ENCODE results near the gene FOXJ1.

DNA sequence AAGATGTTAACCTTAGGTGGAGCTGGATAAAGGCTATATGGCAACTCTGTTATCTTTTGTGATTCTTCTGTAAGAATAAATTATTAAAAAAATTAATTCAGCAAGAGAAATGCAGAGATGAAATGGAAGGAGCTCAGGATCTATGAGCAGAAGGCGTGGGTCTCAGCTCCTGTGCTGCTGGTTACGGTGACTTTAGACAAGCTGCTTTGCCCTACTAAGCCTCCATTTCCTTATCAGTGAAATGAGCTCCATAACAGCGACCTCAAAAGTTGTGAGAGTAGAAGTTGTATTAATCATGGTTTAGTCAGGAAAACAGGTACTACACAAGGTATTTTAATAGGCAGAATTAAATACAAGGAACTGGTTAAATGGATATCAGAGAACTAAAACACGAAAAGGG lies 48.2 kb upstream of the FOXJ1 start:
- TF ChIP-seq, protein P1, sequence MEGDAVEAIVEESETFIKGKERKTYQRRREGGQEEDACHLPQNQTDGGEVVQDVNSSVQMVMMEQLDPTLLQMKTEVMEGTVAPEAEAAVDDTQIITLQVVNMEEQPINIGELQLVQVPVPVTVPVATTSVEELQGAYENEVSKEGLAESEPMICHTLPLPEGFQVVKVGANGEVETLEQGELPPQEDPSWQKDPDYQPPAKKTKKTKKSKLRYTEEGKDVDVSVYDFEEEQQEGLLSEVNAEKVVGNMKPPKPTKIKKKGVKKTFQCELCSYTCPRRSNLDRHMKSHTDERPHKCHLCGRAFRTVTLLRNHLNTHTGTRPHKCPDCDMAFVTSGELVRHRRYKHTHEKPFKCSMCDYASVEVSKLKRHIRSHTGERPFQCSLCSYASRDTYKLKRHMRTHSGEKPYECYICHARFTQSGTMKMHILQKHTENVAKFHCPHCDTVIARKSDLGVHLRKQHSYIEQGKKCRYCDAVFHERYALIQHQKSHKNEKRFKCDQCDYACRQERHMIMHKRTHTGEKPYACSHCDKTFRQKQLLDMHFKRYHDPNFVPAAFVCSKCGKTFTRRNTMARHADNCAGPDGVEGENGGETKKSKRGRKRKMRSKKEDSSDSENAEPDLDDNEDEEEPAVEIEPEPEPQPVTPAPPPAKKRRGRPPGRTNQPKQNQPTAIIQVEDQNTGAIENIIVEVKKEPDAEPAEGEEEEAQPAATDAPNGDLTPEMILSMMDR (IDR thresholded peaks at IDR 0.05), result no peak
- TF ChIP-seq POLR2A (IDR thresholded peaks at IDR 0.05), result no peak

Measured in thyroid gland (tissue), 4 donors.